Transverse colon (tissue), 4 donors: Measurements from ENCODE around the gene CRKL. TPM values are rescaled to one million over a fixed set of nuclear protein-coding genes. Genes with fewer than 3 reads are reported as not detected.
"Not testable (repeated sequence)": the region's sequence is repeated elsewhere in the genome, so short reads cannot be mapped to it uniquely, and the experiment has no call there.

Experiments used
- DNase-seq: peaks from one replicate; pipeline ENCODE4 v3.0.0-alpha.2; 2019
- H3K27ac ChIP-seq, 4 donors: fragments of 200-600 bp; sonication (generic); 2 replicates each; pipeline ENCODE4 v1.5.1; 2016 to 2018; ENCODE audit warnings: inconsistent platforms in 4 of 4
- H3K27me3 ChIP-seq: fragments of 200-600 bp; sonication (generic); 2 replicates; pipeline ENCODE4 v1.5.1; 2017; ENCODE audit warnings: inconsistent platforms
- H3K36me3 ChIP-seq, 4 donors: fragments of 200-600 bp; sonication (generic); 2 replicates each; pipeline ENCODE4 v1.5.1; 2017 to 2019; ENCODE audit warnings: inconsistent platforms in 4 of 4
- H3K4me1 ChIP-seq, 4 donors: fragments of 200-600 bp; sonication (generic); 2 replicates each; pipeline ENCODE4 v1.5.1; 2017 to 2020; ENCODE audit warnings: inconsistent platforms in 4 of 4
- H3K4me3 ChIP-seq, 4 donors: fragments of 200-600 bp; sonication (generic); 1 replicate in 1 of 4; 2 replicates in 3 of 4; pipeline versions ENCODE4 v1.5.1 to v1.6.1; 2017 to 2019; ENCODE audit warnings: inconsistent platforms in 4 of 4
- H3K9me3 ChIP-seq, 2 donors: fragments of 200-600 bp; sonication (generic); 2 replicates each; pipeline ENCODE4 v1.5.1; 2017 to 2019; ENCODE audit warnings: inconsistent platforms in 2 of 2
- EP300 ChIP-seq: sonication (generic); formaldehyde crosslinking; IDR thresholded peaks from one replicate; pipeline ENCODE4 v1.6.1; 2017; ENCODE audit warnings: antibody characterized with exemption, low read depth
- POLR2A ChIP-seq: fragments of 450-650 bp; IDR thresholded peaks from one replicate; pipeline ENCODE4 v1.6.1; 2016; ENCODE audit warnings: antibody characterized with exemption, mild to moderate bottlenecking, moderate library complexity
- POLR2AphosphoS5 ChIP-seq, 3 donors: sonication (generic); formaldehyde crosslinking; IDR thresholded peaks; one replicate each; pipeline ENCODE4 v1.6.1; 2016; ENCODE audit warnings: antibody characterized with exemption in 3 of 3
- WGBS, 2 donors: methylation state at CpG; one replicate each; pipeline ENCODE4 v1.1.5; 2018; ENCODE audit warnings: low coverage in 1 of 2; 5-methylcytosine and 5-hydroxymethylcytosine counted together
- in situ Hi-C, 4 donors: fragments of 200-750 bp; cut with MboI; loops; one replicate each; pipeline versions ENCODE4 v1.15.0 to v1.15.1; 2017; ENCODE audit warnings: low sequenced_read_pairs in 3 of 4, low pct_ligation_motif_present in 1 of 4, low pct_unique_long_range_greater_than_20kb in 1 of 4
- intact Hi-C: fragments of 100-400 bp; cut with DNase I; formaldehyde crosslinking; loops from one replicate; pipeline ENCODE4 v1.15.1; 2023; ENCODE audit warnings: low total_unique reads
- total RNA-seq, 4 donors: library from RNA; depleted of rRNA; stranded (reverse); fragments of >200 nt; gene quantifications; one replicate each; pipeline ENCODE4 v1.1.0, GENCODE V29; 2016
- TF ChIP-seq, protein P1 (sequence below), 5 experiments: fragments of 200-600 bp in 3 of 5; fragments of 450-650 bp in 2 of 5; sonication (generic) in 3 of 5; IDR thresholded peaks; 1 replicate in 2 of 5; 2 replicates in 3 of 5; pipeline ENCODE4 v1.5.1; 2016 to 2017; ENCODE audit warnings: antibody characterized with exemption in 5 of 5, inconsistent platforms in 3 of 5, mild to moderate bottlenecking in 2 of 5, moderate library complexity in 1 of 5

The CRKL gene
- total RNA-seq, 4 donors from 2014 or later: 37.0 to 56.7 (median 48.6) TPM

DNA sequence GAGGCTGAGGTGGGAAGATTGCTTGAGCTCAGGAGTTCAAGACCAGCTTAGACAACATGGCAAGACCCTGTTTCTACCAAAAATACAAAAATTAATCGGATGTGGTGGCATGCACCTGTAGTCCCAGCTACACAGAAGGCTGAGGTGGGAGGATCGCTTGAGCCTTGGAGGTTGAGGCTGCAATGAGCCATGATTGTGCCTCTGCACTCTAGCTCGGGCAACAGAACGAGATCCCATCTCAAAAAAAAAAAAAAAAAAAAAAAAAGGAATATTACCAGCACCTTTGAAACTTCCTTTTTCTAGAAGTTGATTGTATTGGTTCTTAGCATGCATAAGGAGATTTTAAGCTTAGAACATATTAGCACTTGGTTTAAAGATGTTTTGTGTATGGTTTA is 11.4 kb downstream of the CRKL start:
- no peaks in the 10 kb centered on the region for H3K36me3 ChIP-seq
- intact Hi-C loops: no loop called here
- H3K27ac ChIP-seq: no peak overlapping the region
- H3K9me3 ChIP-seq: no peaks in the 10 kb centered on the region
- no peaks in the 10 kb centered on the region for H3K27me3 ChIP-seq
- DNase-seq: no peak
- 83 to 87% methylated on average over 1 to 4 of the region's 4 CpGs for WGBS, 2 donors
- no peak overlapping the region for H3K4me3 ChIP-seq
- H3K4me1 ChIP-seq: peaks cover 3 to 56% (median 21%) of the 10 kb centered on the region in 4 donors
- in situ Hi-C loops: no loop called here
- TF ChIP-seq, protein P1, sequence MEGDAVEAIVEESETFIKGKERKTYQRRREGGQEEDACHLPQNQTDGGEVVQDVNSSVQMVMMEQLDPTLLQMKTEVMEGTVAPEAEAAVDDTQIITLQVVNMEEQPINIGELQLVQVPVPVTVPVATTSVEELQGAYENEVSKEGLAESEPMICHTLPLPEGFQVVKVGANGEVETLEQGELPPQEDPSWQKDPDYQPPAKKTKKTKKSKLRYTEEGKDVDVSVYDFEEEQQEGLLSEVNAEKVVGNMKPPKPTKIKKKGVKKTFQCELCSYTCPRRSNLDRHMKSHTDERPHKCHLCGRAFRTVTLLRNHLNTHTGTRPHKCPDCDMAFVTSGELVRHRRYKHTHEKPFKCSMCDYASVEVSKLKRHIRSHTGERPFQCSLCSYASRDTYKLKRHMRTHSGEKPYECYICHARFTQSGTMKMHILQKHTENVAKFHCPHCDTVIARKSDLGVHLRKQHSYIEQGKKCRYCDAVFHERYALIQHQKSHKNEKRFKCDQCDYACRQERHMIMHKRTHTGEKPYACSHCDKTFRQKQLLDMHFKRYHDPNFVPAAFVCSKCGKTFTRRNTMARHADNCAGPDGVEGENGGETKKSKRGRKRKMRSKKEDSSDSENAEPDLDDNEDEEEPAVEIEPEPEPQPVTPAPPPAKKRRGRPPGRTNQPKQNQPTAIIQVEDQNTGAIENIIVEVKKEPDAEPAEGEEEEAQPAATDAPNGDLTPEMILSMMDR (IDR thresholded peaks at IDR 0.05): no peak
- TF ChIP-seq POLR2AphosphoS5 (IDR thresholded peaks at IDR 0.05) (no peak), EP300 (no peak), POLR2A (no peak)

DNA sequence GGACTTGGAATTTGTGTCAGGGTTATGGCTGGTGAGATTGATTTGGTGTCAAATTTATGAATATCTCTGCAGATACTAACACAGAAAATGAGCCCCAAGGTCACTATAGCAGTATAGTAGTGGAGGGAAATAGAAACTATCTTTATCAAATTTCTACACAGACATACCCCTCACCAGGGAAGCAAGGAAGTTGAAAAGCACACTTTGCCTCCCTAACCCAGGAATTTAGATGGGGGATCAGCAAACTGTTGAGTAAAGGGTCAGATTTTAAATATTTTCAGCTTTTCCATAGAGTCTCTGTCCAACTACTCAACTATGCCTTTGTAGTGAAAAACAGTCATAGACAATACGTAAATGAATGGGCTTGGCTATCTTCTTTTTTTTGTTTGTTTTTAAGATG is 12.8 kb downstream of the CRKL start:
- no peaks in the 10 kb centered on the region for H3K9me3 ChIP-seq
- 97 to 100% methylated on average over 1 of the region's 1 CpG for WGBS, 2 donors
- H3K4me1 ChIP-seq: peaks cover 3 to 44% (median 21%) of the 10 kb centered on the region in 4 donors
- H3K27me3 ChIP-seq: no peaks in the 10 kb centered on the region
- intact Hi-C loops (no loop called here), in situ Hi-C loops (no loop called here)
- no peak overlapping the region for H3K4me3 ChIP-seq
- no peak for DNase-seq
- no peak overlapping the region for H3K27ac ChIP-seq
- TF ChIP-seq EP300: no peak
- no peak for TF ChIP-seq POLR2AphosphoS5 (IDR thresholded peaks at IDR 0.05)
- TF ChIP-seq POLR2A: no peak
- TF ChIP-seq, protein P1 (IDR thresholded peaks at IDR 0.05): no peak
- peaks cover 0 to 9% (median 4%) of the 10 kb centered on the region in 4 donors for H3K36me3 ChIP-seq

DNA sequence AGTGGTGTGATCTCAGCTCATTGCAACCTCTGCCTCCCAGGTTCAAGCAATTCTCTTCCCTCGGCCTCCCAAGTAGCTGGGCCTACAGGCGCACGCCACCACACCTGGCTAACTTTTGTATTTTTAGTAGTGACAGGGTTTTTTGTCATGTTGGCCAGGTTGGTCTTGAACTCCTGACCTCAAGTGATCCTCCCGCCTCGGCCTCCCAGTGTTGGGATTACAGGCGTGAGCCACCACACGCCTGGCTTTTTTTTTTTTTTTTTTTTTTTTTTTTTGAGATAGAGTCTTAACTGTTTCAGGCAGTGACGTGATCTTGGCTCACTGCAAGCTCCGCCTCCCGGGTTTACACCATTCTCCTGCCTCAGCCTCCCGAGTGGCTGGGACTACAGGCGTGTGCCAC is 13.2 kb downstream of the CRKL start:
- in situ Hi-C loops, H3K4me3 ChIP-seq, H3K27ac ChIP-seq, H3K27me3 ChIP-seq, DNase-seq, H3K9me3 ChIP-seq, intact Hi-C loops: not testable (repeated sequence)
- WGBS, 2 donors: 93 to 97% methylated on average over 5 to 12 of the region's 12 CpGs
- peaks cover 3 to 40% (median 21%) of the 10 kb centered on the region in 4 donors for H3K4me1 ChIP-seq
- H3K36me3 ChIP-seq: peaks cover 0 to 13% (median 6%) of the 10 kb centered on the region in 4 donors

DNA sequence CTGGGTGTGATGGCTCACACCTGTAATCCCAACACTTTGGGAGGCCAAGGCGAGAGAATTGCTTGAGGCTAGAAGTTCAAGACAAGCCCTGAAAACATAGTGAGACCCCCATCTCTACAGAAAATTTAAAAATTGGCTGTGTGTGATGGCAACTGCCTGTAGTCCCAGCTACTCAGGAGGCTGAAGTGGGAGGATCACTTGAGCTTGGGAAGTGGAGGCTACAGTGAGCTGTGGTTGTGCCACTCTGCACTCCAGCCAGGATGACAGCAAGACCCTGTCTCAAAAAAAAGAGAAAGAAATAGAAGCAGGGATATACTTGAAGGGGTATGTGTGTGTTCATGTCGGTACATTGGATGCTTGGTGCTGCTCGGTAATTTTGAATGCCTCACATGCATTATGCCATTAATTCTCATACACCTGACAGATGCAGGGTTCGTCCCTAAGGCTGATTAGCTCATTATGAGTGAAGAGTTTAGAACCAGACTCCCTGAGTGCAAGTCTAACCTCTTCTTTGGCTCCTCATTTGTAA is 14.0 kb downstream of the CRKL start:
- Histone ChIP-seq H3K9me3 (no peaks in the 10 kb centered on the region), H3K36me3 (peaks cover 0 to 17% (median 6%) of the 10 kb centered on the region in 4 donors), H3K4me1 (peaks cover 8 to 40% (median 20%) of the 10 kb centered on the region in 4 donors), H3K27ac (no peak overlapping the region), H3K4me3 (no peak overlapping the region), H3K27me3 (no peaks in the 10 kb centered on the region)
- DNase-seq: no peak
- in situ Hi-C loops (no loop called here), intact Hi-C loops (no loop called here)
- TF ChIP-seq, protein P1 (IDR thresholded peaks at IDR 0.05): no peak
- no peak for TF ChIP-seq POLR2A
- TF ChIP-seq EP300: no peak
- no peak for TF ChIP-seq POLR2AphosphoS5 (IDR thresholded peaks at IDR 0.05)
- 71 to 83% methylated on average over 1 to 4 of the region's 4 CpGs for WGBS, 2 donors

DNA sequence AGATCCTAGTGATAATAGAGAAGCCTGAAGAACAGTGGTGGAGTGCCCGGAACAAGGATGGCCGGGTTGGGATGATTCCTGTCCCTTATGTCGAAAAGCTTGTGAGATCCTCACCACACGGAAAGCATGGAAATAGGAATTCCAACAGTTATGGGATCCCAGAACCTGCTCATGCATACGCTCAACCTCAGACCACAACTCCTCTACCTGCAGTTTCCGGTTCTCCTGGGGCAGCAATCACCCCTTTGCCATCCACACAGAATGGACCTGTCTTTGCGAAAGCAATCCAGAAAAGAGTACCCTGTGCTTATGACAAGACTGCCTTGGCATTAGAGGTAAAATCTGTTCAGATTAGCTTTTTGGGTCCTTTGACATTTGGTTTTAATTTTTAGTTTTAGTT is 16.7 kb downstream of the CRKL start:
- TF ChIP-seq POLR2AphosphoS5 (IDR thresholded peaks at IDR 0.05) (no peak), EP300 (no peak)
- Histone ChIP-seq H3K36me3 (peaks cover 0 to 17% (median 7%) of the 10 kb centered on the region in 4 donors), H3K4me3 (no peak overlapping the region), H3K27me3 (no peaks in the 10 kb centered on the region), H3K27ac (no peak overlapping the region), H3K9me3 (no peaks in the 10 kb centered on the region), H3K4me1 (peaks cover 25 to 53% (median 33%) of the 10 kb centered on the region in 4 donors)
- in situ Hi-C loops (no loop called here), intact Hi-C loops (no loop called here)
- no peak for DNase-seq
- 91 to 97% methylated on average over 5 to 7 of the region's 7 CpGs for WGBS, 2 donors

DNA sequence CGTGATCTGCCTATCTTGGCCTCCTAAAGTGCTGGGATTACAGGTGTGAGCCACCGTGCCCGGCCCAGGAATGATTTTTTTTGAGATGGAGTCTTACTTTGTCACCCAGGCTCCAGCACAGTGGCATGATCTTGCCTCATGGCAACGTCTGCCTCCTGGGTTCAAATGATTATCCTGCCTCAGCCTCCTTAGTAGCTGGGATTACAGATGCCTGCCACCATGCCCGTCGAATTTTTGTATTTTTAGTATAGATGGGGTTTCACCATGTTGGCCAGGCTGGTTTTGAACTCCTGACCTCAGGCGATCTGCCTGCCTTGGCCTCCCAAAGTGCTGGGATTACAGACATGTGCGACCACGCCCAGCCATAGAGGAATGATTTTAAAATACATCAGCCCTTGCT is 17.8 kb downstream of the CRKL start:
- H3K9me3 ChIP-seq, H3K4me3 ChIP-seq, DNase-seq, H3K27ac ChIP-seq, H3K27me3 ChIP-seq, in situ Hi-C loops, intact Hi-C loops: not testable (repeated sequence)
- Histone ChIP-seq H3K4me1 (peaks cover 28 to 58% (median 37%) of the 10 kb centered on the region in 4 donors), H3K36me3 (peaks cover 0 to 17% (median 7%) of the 10 kb centered on the region in 4 donors)
- WGBS, 2 donors: 84 to 90% methylated on average over 2 to 9 of the region's 9 CpGs

DNA sequence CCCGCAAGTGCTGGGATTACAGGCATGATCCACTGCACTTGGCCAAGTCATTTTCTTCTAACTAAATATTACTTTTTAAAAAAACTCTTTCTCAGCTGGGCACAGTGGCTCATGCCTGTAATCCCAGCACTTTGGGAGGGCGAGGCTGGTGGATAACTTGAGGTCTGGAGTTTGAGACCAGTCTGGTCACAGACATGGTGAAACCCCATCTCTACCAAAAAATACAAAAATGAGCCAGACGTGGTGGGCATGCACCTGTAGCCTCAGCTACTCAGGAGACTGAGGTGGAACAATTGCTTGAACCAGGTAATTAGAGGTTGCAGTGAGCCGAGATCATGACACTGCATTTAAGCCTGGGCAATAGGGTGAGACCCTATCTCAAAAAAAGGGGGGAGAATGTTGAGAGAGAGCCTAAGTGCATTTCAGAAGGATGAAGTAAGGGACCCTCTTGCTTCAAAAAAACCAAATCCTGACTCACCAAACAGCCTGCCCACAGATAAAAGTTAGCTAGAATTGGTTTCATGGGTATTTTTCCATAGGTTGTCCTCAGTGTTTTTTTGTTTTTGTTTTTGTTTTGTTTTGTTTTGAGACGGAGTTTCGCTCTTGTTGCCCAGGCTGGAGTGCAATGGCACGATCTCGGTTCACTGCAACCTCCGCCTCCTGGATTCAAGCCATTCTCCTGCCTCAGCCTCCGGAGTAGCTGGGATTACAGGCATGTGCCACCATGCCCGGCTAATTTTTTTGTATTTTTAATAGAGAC is 18.8 kb downstream of the CRKL start:
- intact Hi-C loops, H3K4me3 ChIP-seq, DNase-seq, in situ Hi-C loops, H3K27ac ChIP-seq, H3K27me3 ChIP-seq, H3K9me3 ChIP-seq: not testable (repeated sequence)
- WGBS, 2 donors: 84 to 89% methylated on average over 9 to 11 of the region's 11 CpGs
- peaks cover 0 to 17% (median 7%) of the 10 kb centered on the region in 4 donors for H3K36me3 ChIP-seq
- peaks cover 28 to 63% (median 38%) of the 10 kb centered on the region in 4 donors for H3K4me1 ChIP-seq
